M059J (cell line): ENCODE data around the gene TMEM117. TPM values are rescaled to one million over a fixed set of nuclear protein-coding genes. Genes with fewer than 3 reads are reported as not detected.
A peak's percentile ranks its signal among the peaks of the same experiment; 100 is the strongest.

Experiments
- DNase-seq: peaks from one replicate; pipeline ENCODE4 v3.0.0-alpha.2; 2012; ENCODE audit warnings: low read depth
- total RNA-seq: library from RNA; depleted of rRNA; stranded (reverse); fragments of >200 nt; shearing (Covaris generic); gene quantifications from 2 replicates; pipeline ENCODE4 v1.2.3, GENCODE V29; 2014

The TMEM117 gene
- total RNA-seq, 1 experiment from 2014 or later, result 5.3 TPM

- DNase-seq, result no peak
Observed at GRCh38 chr12:43884683-43885410, 49.0 kb downstream of the TMEM117 start.

- no peak for DNase-seq
Observed at GRCh38 chr12:43887397-43887796, 51.5 kb downstream of the TMEM117 start.

GRCh38 chr12:43891856-43892574, 56.1 kb downstream of the TMEM117 start:
- peak; percentile 18 for DNase-seq

- DNase-seq, result peak; percentile 64
Observed at GRCh38 chr12:43893670-43894069, 57.8 kb downstream of the TMEM117 start.

GRCh38 chr12:43895580-43896206, 59.8 kb downstream of the TMEM117 start:
- no peak for DNase-seq

GRCh38 chr12:43896496-43896895, 60.6 kb downstream of the TMEM117 start:
- peak; percentile 28 for DNase-seq

GRCh38 chr12:43898474-43898873, 62.6 kb downstream of the TMEM117 start:
- DNase-seq, result no peak

- DNase-seq, result no peak
Observed at GRCh38 chr12:43899574-43899973, 63.7 kb downstream of the TMEM117 start.

- no peak for DNase-seq
Observed at GRCh38 chr12:43903686-43904085, 67.8 kb downstream of the TMEM117 start.

- no peak for DNase-seq
Observed at GRCh38 chr12:43912859-43913258, 77.0 kb downstream of the TMEM117 start.

GRCh38 chr12:43914391-43914790, 78.5 kb downstream of the TMEM117 start:
- no peak for DNase-seq

- peak; percentile 4 for DNase-seq
Observed at GRCh38 chr12:43914923-43915468, 79.1 kb downstream of the TMEM117 start.

- no peak for DNase-seq
Observed at GRCh38 chr12:43917896-43918295, 82.0 kb downstream of the TMEM117 start.

- peak; percentile 14 for DNase-seq
Observed at GRCh38 chr12:43921666-43922337, 85.9 kb downstream of the TMEM117 start.

- no peak for DNase-seq
Observed at GRCh38 chr12:43930032-43930431, 94.2 kb downstream of the TMEM117 start.

GRCh38 chr12:43931187-43931586, 95.3 kb downstream of the TMEM117 start:
- DNase-seq, result no peak

- DNase-seq, result no peak
Observed at GRCh38 chr12:43935581-43935980, 99.7 kb downstream of the TMEM117 start.

GRCh38 chr12:43937947-43938346, 102.1 kb downstream of the TMEM117 start:
- no peak for DNase-seq

GRCh38 chr12:43942379-43942778, 106.5 kb downstream of the TMEM117 start:
- DNase-seq, result no peak

GRCh38 chr12:43945983-43946382, 110.1 kb downstream of the TMEM117 start:
- DNase-seq, result no peak

GRCh38 chr12:43951286-43951685, 115.4 kb downstream of the TMEM117 start:
- DNase-seq, result no peak
